CD4-positive, alpha-beta T cell (primary cell): ENCODE measurements around the gene HORMAD2. TPM values are rescaled to one million over a fixed set of nuclear protein-coding genes. Genes with fewer than 3 reads are reported as not detected.

ENCODE experiments used
- ATAC-seq: fragments of 200-7000 bp; cut with Tn5 transposase; one replicate; pipeline ENCODE4 v1.10.0; 2022; ENCODE audit warnings: mild to moderate bottlenecking; ENCODE audit not compliant: poor library complexity
- CTCF ChIA-PET: fragments of 350-600 bp; sonication (Branson Sonifier 250); formaldehyde crosslinking; loops from one replicate; lab custom pipeline; 2021; ENCODE audit warnings: antibody characterized with exemption, inconsistent platforms; lab: Charles Lee
- POLR2A ChIA-PET: fragments of 350-600 bp; sonication (Branson Sonifier 250); formaldehyde crosslinking; loops from one replicate; lab custom pipeline; 2021; ENCODE audit warnings: antibody characterized with exemption, inconsistent platforms; lab: Charles Lee
- DNase-seq, 14 experiments: peaks; one replicate each; pipeline ENCODE4 v3.0.0-alpha.2; 2013 to 2020; ENCODE audit warnings: mixed read lengths in 2 of 14
- H3K27ac ChIP-seq, 2 donors: one replicate each; pipeline versions ENCODE4 v1.5.1 to v1.7.0; 2013; ENCODE audit warnings: low read length in 2 of 2, low read depth in 1 of 2, mild to moderate bottlenecking in 1 of 2
- H3K27me3 ChIP-seq, 2 experiments: 1 replicate in 1 of 2; 2 replicates in 1 of 2; pipeline versions ENCODE4 v1.6.1 to v1.7.0; 2013; ENCODE audit warnings: low read length in 2 of 2, control low read depth in 1 of 2, mild to moderate bottlenecking in 1 of 2, moderate library complexity in 1 of 2; ENCODE audit not compliant: insufficient read depth in 2 of 2, control insufficient read depth in 1 of 2
- H3K36me3 ChIP-seq: one replicate; pipeline ENCODE4 v1.6.1; 2013; ENCODE audit warnings: low read length, control low read depth; ENCODE audit not compliant: insufficient read depth
- H3K4me1 ChIP-seq: one replicate; pipeline ENCODE4 v1.6.1; 2013; ENCODE audit warnings: low read length, control low read depth; ENCODE audit not compliant: insufficient read depth
- H3K4me3 ChIP-seq: one replicate; pipeline ENCODE4 v1.5.1; 2013; ENCODE audit warnings: mild to moderate bottlenecking, low read length, moderate library complexity
- H3K9me3 ChIP-seq, 2 experiments: 1 replicate in 1 of 2; 2 replicates in 1 of 2; pipeline versions ENCODE4 v1.6.1 to v1.7.0; 2013; ENCODE audit warnings: low read length in 2 of 2, mild to moderate bottlenecking in 2 of 2, control low read depth in 1 of 2, moderate library complexity in 1 of 2; ENCODE audit not compliant: control insufficient read depth in 1 of 2, insufficient read depth in 1 of 2
- H3K27ac Mint-ChIP-seq: one replicate; pipeline ENCODE4 v1.8.0; 2020; ENCODE audit warnings: mixed read lengths
- H3K27me3 Mint-ChIP-seq: one replicate; pipeline ENCODE4 v1.8.0; 2021; ENCODE audit warnings: mixed read lengths
- H3K36me3 Mint-ChIP-seq: one replicate; pipeline ENCODE4 v1.8.0; 2021; ENCODE audit warnings: low read depth, mixed read lengths
- H3K4me1 Mint-ChIP-seq: one replicate; pipeline ENCODE4 v1.8.0; 2021; ENCODE audit warnings: low read depth, mixed read lengths
- H3K4me3 Mint-ChIP-seq: one replicate; pipeline ENCODE4 v1.8.0; 2020; ENCODE audit warnings: mild to moderate bottlenecking, mixed read lengths
- H3K9me3 Mint-ChIP-seq: one replicate; pipeline ENCODE4 v1.8.0; 2020; ENCODE audit warnings: mixed read lengths
- CTCF ChIP-seq: fragments of 200-600 bp; IDR thresholded peaks from one replicate; pipeline ENCODE4 v1.8.0; 2022; ENCODE audit warnings: antibody characterized with exemption, mild to moderate bottlenecking
- intact Hi-C, 2 experiments: fragments of 100-400 bp; cut with DNase I in 1 of 2; cut with micrococcal nuclease in 1 of 2; formaldehyde crosslinking; loops; one replicate each; pipeline versions ENCODE4 v1.15.1 to v1.9.0; 2023 to 2025; cut with DNase I, micrococcal nuclease
- total RNA-seq, 174 experiments: library from RNA in 2 of 174; stranded (reverse) in 2 of 174; gene quantifications; one replicate each; pipeline ENCODE4 v1.2.3 and lab custom pipeline; 2021 to 2026

Gene HORMAD2
- total RNA-seq, 2 experiments from 2014 or later, result not detected

- Histone ChIP-seq H3K4me1 (peaks cover 45% of the 10 kb centered on the region), H3K4me3 (no peak overlapping the region), H3K36me3 (no peaks in the 10 kb centered on the region), H3K27me3 (no peaks in the 10 kb centered on the region), H3K27ac (no peak overlapping the region), H3K9me3 (no peaks in the 10 kb centered on the region)
- no peak for ATAC-seq
- Mint-ChIP-seq H3K27ac (no peak overlapping the region), H3K9me3 (no peaks in the 10 kb centered on the region), H3K4me3 (no peak overlapping the region), H3K4me1 (peaks cover 50% of the 10 kb centered on the region), H3K36me3 (no peaks in the 10 kb centered on the region), H3K27me3 (no peaks in the 10 kb centered on the region)
- POLR2A ChIA-PET, result no interaction called here
- TF ChIP-seq CTCF, result no peak
- intact Hi-C loops, result no loop called here
- CTCF ChIA-PET, result no interaction called here
- no peak for DNase-seq
Measured at GRCh38 chr22:30217698-30218560, 137.7 kb downstream of the HORMAD2 start.

- ChIA-PET POLR2A (no interaction called here), CTCF (no interaction called here)
- intact Hi-C loops, result no loop called here
- peaks cover 54% of the 10 kb centered on the region for H3K4me1 Mint-ChIP-seq
- H3K36me3 ChIP-seq, result no peaks in the 10 kb centered on the region
- H3K27me3 Mint-ChIP-seq, result no peaks in the 10 kb centered on the region
- no peaks in the 10 kb centered on the region for H3K36me3 Mint-ChIP-seq
- H3K4me3 Mint-ChIP-seq, result no peak overlapping the region
- H3K27ac Mint-ChIP-seq, result no peak overlapping the region
- DNase-seq (no peak), ATAC-seq (no peak)
- H3K9me3 Mint-ChIP-seq, result no peaks in the 10 kb centered on the region
- no peaks in the 10 kb centered on the region for H3K27me3 ChIP-seq
- no peaks in the 10 kb centered on the region for H3K9me3 ChIP-seq
- TF ChIP-seq CTCF, result no peak
- peaks cover 48% of the 10 kb centered on the region for H3K4me1 ChIP-seq
- H3K4me3 ChIP-seq, result no peak overlapping the region
- H3K27ac ChIP-seq, result no peak overlapping the region
Measured at GRCh38 chr22:30219049-30219654, 138.9 kb downstream of the HORMAD2 start.

- DNase-seq, result no peak
- no peak for ATAC-seq
- ChIA-PET CTCF (no interaction called here), POLR2A (interaction anchor here (0.6 kb wide), 2 partner anchors 47 to 68 kb away, joined by 3 read pairs; no protein-coding TSS in a partner anchor)
- no peaks in the 10 kb centered on the region for H3K9me3 ChIP-seq
- H3K36me3 ChIP-seq, result no peaks in the 10 kb centered on the region
- H3K27me3 ChIP-seq, result no peaks in the 10 kb centered on the region
- no peak for TF ChIP-seq CTCF
- H3K4me1 Mint-ChIP-seq, result peaks cover 55% of the 10 kb centered on the region
- H3K9me3 Mint-ChIP-seq, result no peaks in the 10 kb centered on the region
- H3K27ac Mint-ChIP-seq, result peak overlapping the region; percentile 80
- no peaks in the 10 kb centered on the region for H3K27me3 Mint-ChIP-seq
- peaks cover 54% of the 10 kb centered on the region for H3K4me1 ChIP-seq
- H3K27ac ChIP-seq, result no peak overlapping the region
- H3K4me3 Mint-ChIP-seq, result no peak overlapping the region
- intact Hi-C loops, result no loop called here
- no peaks in the 10 kb centered on the region for H3K36me3 Mint-ChIP-seq
- no peak overlapping the region for H3K4me3 ChIP-seq
Measured at GRCh38 chr22:30219668-30220278, 139.5 kb downstream of the HORMAD2 start.
